ENCODE measurements around the gene BCL2L11. TPM values are rescaled to one million over a fixed set of nuclear protein-coding genes. Genes with fewer than 3 reads are reported as not detected.
A peak's percentile ranks its signal among the peaks of the same experiment; 100 is the strongest.

The BCL2L11 gene
- total RNA-seq, 1 experiment from 2014 or later = 21.2 TPM

- peak overlapping the region; percentile 52 for H3K18ac ChIP-seq (ENCODE audit: insufficient read length, low read depth, low read length)
- no CpG with 5 or more reads among the region's 27 CpGs for WGBS (ENCODE audit: extremely low coverage, insufficient read length, low lambda C conversion rate)
- no peak overlapping the region for H2BK120ac ChIP-seq (ENCODE audit: low read depth, low read length, poor library complexity, severe bottlenecking)
- peaks cover 30% of the 10 kb centered on the region for H3K27me3 ChIP-seq (ENCODE audit: insufficient read depth, low read length)
- no peaks in the 10 kb centered on the region for H3K4me1 ChIP-seq (ENCODE audit: insufficient read depth, low read length)
- no peak for DNase-seq
- no peak overlapping the region for H2BK12ac ChIP-seq (ENCODE audit: insufficient read length, low read depth, low read length)
- no peak overlapping the region for H2BK15ac ChIP-seq (ENCODE audit: low read depth, low read length)
- peaks cover 50% of the 10 kb centered on the region for H3K27me3 Mint-ChIP-seq (ENCODE audit: low read depth)
- H2BK20ac ChIP-seq (ENCODE audit: low read depth, low read length, poor library complexity, severe bottlenecking) = no peak overlapping the region
- peaks cover 3 to 5% of the 10 kb centered on the region in 2 experiments; a peak in 4 of 5 replicates for H3K9me3 Mint-ChIP-seq
- H3K27ac ChIP-seq (ENCODE audit: insufficient read length, low read depth, low read length) = no peak overlapping the region
- no peak overlapping the region for H4K91ac ChIP-seq (ENCODE audit: insufficient read length, low read depth, low read length)
- H3K56ac ChIP-seq (ENCODE audit: insufficient read length, low read depth, low read length) = no peak overlapping the region
- peaks cover 26 to 34% of the 10 kb centered on the region in 2 experiments for H3K4me1 Mint-ChIP-seq
- H3T11ph ChIP-seq (ENCODE audit: low read length) = no peak overlapping the region
- H3K9me3 ChIP-seq (ENCODE audit: control insufficient read depth, low read depth, low read length) = no peaks in the 10 kb centered on the region
- H3K23ac ChIP-seq (ENCODE audit: insufficient read length, low read depth, low read length) = no peak overlapping the region
- no peak overlapping the region for H3K4ac ChIP-seq (ENCODE audit: low read depth, low read length)
- H3K27ac Mint-ChIP-seq = no peak overlapping the region
- H4K5ac ChIP-seq (ENCODE audit: insufficient read length, low read depth, low read length) = no peak overlapping the region
- 0 out of 2 replicates have a peak overlapping the region, but pooled peaks have one; percentile 9 for H3K14ac ChIP-seq (ENCODE audit: insufficient read depth, low read length)
- H3K79me1 ChIP-seq (ENCODE audit: insufficient read depth, low read depth, low read length, poor library complexity, severe bottlenecking) = peaks cover 4% of the 10 kb centered on the region
- H2AFZ ChIP-seq (ENCODE audit: low read length) = no peak overlapping the region
- peak overlapping the region; percentile 84 for H3K4me2 ChIP-seq (ENCODE audit: insufficient read depth, insufficient read length, low read length)
- peaks cover 48% of the 10 kb centered on the region for H3K23me2 ChIP-seq (ENCODE audit: insufficient read length, low read depth, low read length, poor library complexity, severe bottlenecking)
- H3K9ac ChIP-seq (ENCODE audit: extremely low read depth, insufficient read length, low read length) = peak overlapping the region; percentile 16
- H2AK5ac ChIP-seq (ENCODE audit: insufficient read length, low read length) = no peak overlapping the region
- no peak overlapping the region for H4K8ac ChIP-seq (replicated peaks; ENCODE audit: insufficient read length, low read depth, low read length)
- H3K79me2 ChIP-seq (ENCODE audit: insufficient read depth, low read length) = no peaks in the 10 kb centered on the region
- TF ChIP-seq CTCF (conservative IDR thresholded peaks at IDR 0.05) = no peak
- peak overlapping the region; percentile 57 to 86 for H3K4me3 Mint-ChIP-seq
- no peaks in the 10 kb centered on the region for H4K20me1 ChIP-seq (ENCODE audit: control insufficient read depth, insufficient read depth, insufficient read length)
- peaks cover 3 to 12% (median 11%) of the 10 kb centered on the region in 3 experiments for H3K36me3 Mint-ChIP-seq (ENCODE audit: insufficient read depth in 1 of 3, low read depth in 3 of 3)
- H2BK5ac ChIP-seq (ENCODE audit: insufficient read length, low read length) = no peak overlapping the region
Measured at GRCh38 chr2:111119822-111120252, 877 bp upstream of the BCL2L11 start.

Measured in H9 (cell line).